HG03159 (cell line): ENCODE measurements around the gene ERCC6L.
"Not testable (repeated sequence)": the region's sequence is repeated elsewhere in the genome, so short reads cannot be mapped to it uniquely, and the experiment has no call there.

Experiments
- ATAC-seq: cut with Tn5 transposase; IDR thresholded peaks from one replicate; pipeline ENCODE4 v1.9.1; 2021; ENCODE audit warnings: mild to moderate bottlenecking, moderate library complexity; ENCODE audit not compliant: unreplicated experiment

Gene ERCC6L

GRCh38 chrX:72254816-72255215, 16.0 kb upstream of the ERCC6L start:
- ATAC-seq = no peak

GRCh38 chrX:72253686-72254085, 14.9 kb upstream of the ERCC6L start:
- ATAC-seq = no peak

GRCh38 chrX:72247206-72247942, 8.5 kb upstream of the ERCC6L start:
- ATAC-seq = no peak

GRCh38 chrX:72245461-72246089, 6.7 kb upstream of the ERCC6L start:
- no peak for ATAC-seq

- no peak for ATAC-seq
These were observed 4.6 kb upstream of the ERCC6L start for GRCh38 chrX:72243472-72243871.

GRCh38 chrX:72240976-72241375, 2.1 kb upstream of the ERCC6L start:
- ATAC-seq = no peak

GRCh38 chrX:72238183-72238582, 644 bp downstream of the ERCC6L start:
- ATAC-seq = no peak

- ATAC-seq = no peak
These were observed 2.0 kb downstream of the ERCC6L start for GRCh38 chrX:72236841-72237240.

- ATAC-seq = no peak
These were observed 8.5 kb downstream of the ERCC6L start for GRCh38 chrX:72230290-72230689.

- ATAC-seq = not testable (repeated sequence)
These were observed 18.5 kb downstream of the ERCC6L start for GRCh38 chrX:72220375-72220774.

- ATAC-seq = no peak
These were observed 21.9 kb downstream of the ERCC6L start for GRCh38 chrX:72216973-72217372.

GRCh38 chrX:72208126-72208800, 30.6 kb downstream of the ERCC6L start:
- ATAC-seq = no peak

GRCh38 chrX:72207366-72207765, 31.5 kb downstream of the ERCC6L start:
- no peak for ATAC-seq

- ATAC-seq = no peak
These were observed 33.1 kb downstream of the ERCC6L start for GRCh38 chrX:72205706-72206105.

- no peak for ATAC-seq
These were observed 35.4 kb downstream of the ERCC6L start for GRCh38 chrX:72203421-72203820.

- ATAC-seq = no peak
These were observed 35.9 kb downstream of the ERCC6L start for GRCh38 chrX:72202792-72203401.

GRCh38 chrX:72201836-72202536, 36.8 kb downstream of the ERCC6L start:
- no peak for ATAC-seq

- no peak for ATAC-seq
These were observed 55.9 kb downstream of the ERCC6L start for GRCh38 chrX:72182924-72183323.

- peak; percentile 97 for ATAC-seq
These were observed 57.4 kb downstream of the ERCC6L start, which contains the start of gene PIN4 for GRCh38 chrX:72181178-72182125. Gene PIN4 (plus strand): TSS chrX:72181757. CDS start chrX:72181786, 29 bp downstream.

- ATAC-seq = no peak
These were observed 58.3 kb downstream of the ERCC6L start for GRCh38 chrX:72180539-72180938.
